ENCODE data around the gene DPPA2. TPM values are rescaled to one million over a fixed set of nuclear protein-coding genes. Genes with fewer than 3 reads are reported as not detected.

Gene DPPA2
- total RNA-seq, 4 donors from 2014 or later: not detected

DNA sequence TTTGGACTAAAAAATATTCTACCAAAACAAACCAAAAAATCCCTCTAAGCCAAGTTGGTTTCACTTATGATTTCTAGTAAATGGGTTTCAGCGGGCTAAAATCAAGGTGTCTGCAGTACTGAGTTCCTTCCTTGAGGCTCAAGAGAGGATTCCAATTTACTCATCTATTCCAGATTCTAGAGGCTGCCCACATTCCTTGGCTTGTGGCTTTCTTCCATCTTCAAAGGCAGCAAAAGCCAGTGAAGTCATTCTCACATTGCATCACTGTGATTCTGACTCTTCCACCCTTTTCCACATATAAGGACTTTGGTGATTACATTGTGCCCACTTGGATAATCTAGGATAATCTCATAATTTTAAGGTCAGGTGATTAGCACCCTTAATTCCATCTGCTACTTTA is 48.1 kb downstream of the DPPA2 start:
- ATAC-seq: no peak
- TF ChIP-seq, protein P1, sequence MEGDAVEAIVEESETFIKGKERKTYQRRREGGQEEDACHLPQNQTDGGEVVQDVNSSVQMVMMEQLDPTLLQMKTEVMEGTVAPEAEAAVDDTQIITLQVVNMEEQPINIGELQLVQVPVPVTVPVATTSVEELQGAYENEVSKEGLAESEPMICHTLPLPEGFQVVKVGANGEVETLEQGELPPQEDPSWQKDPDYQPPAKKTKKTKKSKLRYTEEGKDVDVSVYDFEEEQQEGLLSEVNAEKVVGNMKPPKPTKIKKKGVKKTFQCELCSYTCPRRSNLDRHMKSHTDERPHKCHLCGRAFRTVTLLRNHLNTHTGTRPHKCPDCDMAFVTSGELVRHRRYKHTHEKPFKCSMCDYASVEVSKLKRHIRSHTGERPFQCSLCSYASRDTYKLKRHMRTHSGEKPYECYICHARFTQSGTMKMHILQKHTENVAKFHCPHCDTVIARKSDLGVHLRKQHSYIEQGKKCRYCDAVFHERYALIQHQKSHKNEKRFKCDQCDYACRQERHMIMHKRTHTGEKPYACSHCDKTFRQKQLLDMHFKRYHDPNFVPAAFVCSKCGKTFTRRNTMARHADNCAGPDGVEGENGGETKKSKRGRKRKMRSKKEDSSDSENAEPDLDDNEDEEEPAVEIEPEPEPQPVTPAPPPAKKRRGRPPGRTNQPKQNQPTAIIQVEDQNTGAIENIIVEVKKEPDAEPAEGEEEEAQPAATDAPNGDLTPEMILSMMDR (IDR thresholded peaks at IDR 0.05): no peak
- no peak for TF ChIP-seq EP300 (IDR thresholded peaks at IDR 0.05)
- TF ChIP-seq POLR2AphosphoS5 (IDR thresholded peaks at IDR 0.05): no peak
- no peak for TF ChIP-seq POLR2A (IDR thresholded peaks at IDR 0.05)
- no peak overlapping the region for H3K27ac ChIP-seq
- 92 to 100% methylated on average over 1 of the region's 1 CpG for WGBS, 2 donors (ENCODE audit: low coverage in 1 of 2)
- H3K4me3 ChIP-seq: no peak overlapping the region
- no peaks in the 10 kb centered on the region for H3K27me3 ChIP-seq
- no peaks in the 10 kb centered on the region for H3K36me3 ChIP-seq
- H3K9me3 ChIP-seq: peaks cover 0 to 8% (median 0%) of the 10 kb centered on the region in 3 donors
- no peaks in the 10 kb centered on the region for H3K4me1 ChIP-seq

DNA sequence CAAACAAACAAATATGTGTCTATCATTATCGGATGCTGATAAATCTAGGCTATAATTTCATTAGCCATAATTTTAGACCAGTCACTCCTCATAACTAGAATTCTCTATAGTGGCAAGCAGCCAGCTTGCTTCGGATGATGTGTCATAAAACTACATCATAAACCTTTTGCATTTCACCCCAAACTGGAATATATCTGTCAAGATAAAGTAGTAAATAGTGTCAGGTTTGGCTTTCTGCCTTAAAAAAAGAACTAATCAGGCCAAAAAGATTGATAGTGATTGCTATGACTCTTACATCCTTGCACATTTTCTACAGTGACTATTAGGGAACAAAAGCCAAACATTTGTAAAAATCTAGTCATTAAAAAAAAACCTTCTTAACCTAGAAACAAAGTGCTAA is 51.0 kb downstream of the DPPA2 start:
- H3K27me3 ChIP-seq: no peaks in the 10 kb centered on the region
- H3K9me3 ChIP-seq: peaks cover 0 to 8% (median 0%) of the 10 kb centered on the region in 3 donors
- no peak for TF ChIP-seq POLR2A (IDR thresholded peaks at IDR 0.05)
- TF ChIP-seq, protein P1 (IDR thresholded peaks at IDR 0.05): no peak
- no peak for TF ChIP-seq POLR2AphosphoS5 (IDR thresholded peaks at IDR 0.05)
- TF ChIP-seq EP300 (IDR thresholded peaks at IDR 0.05): no peak
- no peak overlapping the region for H3K27ac ChIP-seq
- no peaks in the 10 kb centered on the region for H3K36me3 ChIP-seq
- ATAC-seq: no peak
- no peak overlapping the region for H3K4me3 ChIP-seq
- no peaks in the 10 kb centered on the region for H3K4me1 ChIP-seq
- 22 to 38% methylated on average over 2 of the region's 2 CpGs for WGBS, 2 donors (ENCODE audit: low coverage in 1 of 2)

GRCh38 chr3:109257269-109257668 is 59.0 kb downstream of the DPPA2 start:
- peaks cover 0 to 8% (median 0%) of the 10 kb centered on the region in 3 donors for H3K4me1 ChIP-seq
- WGBS, 2 donors (ENCODE audit: low coverage in 1 of 2): 4 to 25% methylated on average over 2 of the region's 2 CpGs
- H3K4me3 ChIP-seq: no peak overlapping the region
- TF ChIP-seq, protein P1 (IDR thresholded peaks at IDR 0.05): no peak
- no peak for TF ChIP-seq POLR2A (IDR thresholded peaks at IDR 0.05)
- no peaks in the 10 kb centered on the region for H3K27me3 ChIP-seq
- no peak overlapping the region for H3K27ac ChIP-seq
- no peaks in the 10 kb centered on the region for H3K9me3 ChIP-seq
- peak; percentile 61 for ATAC-seq
- H3K36me3 ChIP-seq: no peaks in the 10 kb centered on the region

DNA sequence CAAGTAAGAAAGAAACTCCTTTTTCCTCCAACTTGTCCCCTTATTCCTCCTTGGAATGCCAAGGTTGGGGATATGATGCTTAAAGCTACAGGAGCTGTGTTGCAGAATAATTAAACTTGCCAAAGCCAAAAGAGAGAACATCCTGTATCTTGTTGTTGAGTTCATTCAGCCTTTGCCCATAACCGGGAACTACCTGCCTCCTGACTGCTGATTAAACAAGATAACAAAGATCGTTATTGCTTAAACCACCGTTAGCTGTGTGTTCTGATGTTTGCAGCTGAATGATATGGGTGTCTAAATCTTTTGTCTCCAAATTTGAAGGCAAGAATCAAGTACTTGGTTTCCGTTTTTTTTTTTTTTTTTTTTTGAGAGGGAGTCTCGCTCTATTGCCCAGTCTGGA is 61.5 kb downstream of the DPPA2 start:
- H3K9me3 ChIP-seq: no peaks in the 10 kb centered on the region
- WGBS, 2 donors (ENCODE audit: low coverage in 1 of 2): 66 to 90% methylated on average over 3 to 4 of the region's 5 CpGs
- TF ChIP-seq POLR2A (IDR thresholded peaks at IDR 0.05): no peak
- TF ChIP-seq, protein P1 (IDR thresholded peaks at IDR 0.05): no peak
- TF ChIP-seq POLR2AphosphoS5 (IDR thresholded peaks at IDR 0.05): no peak
- no peak for TF ChIP-seq EP300 (IDR thresholded peaks at IDR 0.05)
- ATAC-seq: no peak
- H3K27me3 ChIP-seq: no peaks in the 10 kb centered on the region
- no peaks in the 10 kb centered on the region for H3K36me3 ChIP-seq
- no peak overlapping the region for H3K4me3 ChIP-seq
- H3K4me1 ChIP-seq: peaks cover 0 to 8% (median 0%) of the 10 kb centered on the region in 3 donors
- H3K27ac ChIP-seq: no peak overlapping the region

DNA sequence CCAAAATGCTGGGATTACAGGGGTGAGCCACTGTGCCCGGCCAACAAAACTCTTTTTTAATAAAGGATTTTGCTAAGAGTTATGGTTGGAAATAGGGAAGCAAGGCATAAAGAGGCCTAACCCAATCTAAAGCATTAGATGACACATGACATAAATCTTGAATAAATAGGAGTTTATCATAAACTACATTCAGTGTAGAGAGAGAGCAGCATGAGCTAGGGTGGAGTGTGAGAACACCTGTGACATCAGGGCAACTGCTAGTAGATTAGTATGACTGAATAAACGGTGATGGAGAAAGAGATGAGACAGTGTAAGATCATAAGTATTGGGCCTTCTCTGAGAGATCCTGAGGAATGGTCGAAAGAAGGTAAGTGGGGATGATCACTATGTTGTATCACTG is 63.7 kb downstream of the DPPA2 start:
- Histone ChIP-seq H3K9me3 (no peaks in the 10 kb centered on the region), H3K27me3 (no peaks in the 10 kb centered on the region), H3K4me3 (no peak overlapping the region), H3K36me3 (no peaks in the 10 kb centered on the region), H3K4me1 (peaks cover 0 to 7% (median 0%) of the 10 kb centered on the region in 3 donors), H3K27ac (no peak overlapping the region)
- no peak for ATAC-seq
- WGBS, 2 donors (ENCODE audit: low coverage in 1 of 2): 79 to 83% methylated on average over 2 to 3 of the region's 3 CpGs
- TF ChIP-seq POLR2A (IDR thresholded peaks at IDR 0.05): no peak
- no peak for TF ChIP-seq POLR2AphosphoS5 (IDR thresholded peaks at IDR 0.05)
- TF ChIP-seq, protein P1 (IDR thresholded peaks at IDR 0.05): no peak
- TF ChIP-seq EP300 (IDR thresholded peaks at IDR 0.05): no peak

Small RNA genes lying within 50 kb of the gene (small RNA-seq; reads per million reads assigned to genes)
- gene AC124945.1 (0 reads per million in 4 donors), gene RF00017 (0 reads per million in 4 donors)

Other genes with a start within 250 kb of the DPPA2 start
- gene MORC1, start 198.4 kb downstream of the DPPA2 start, total RNA-seq: not detected
- not detected for gene C3orf85, start 179.8 kb downstream of the DPPA2 start, total RNA-seq
- gene DPPA4, start 21.0 kb upstream of the DPPA2 start, total RNA-seq: not detected

Data from gastroesophageal sphincter (tissue), 4 donors.